Right lobe of liver (tissue), 6 donors: Measurements from ENCODE around the gene C10orf95. TPM values are rescaled to one million over a fixed set of nuclear protein-coding genes. Genes with fewer than 3 reads are reported as not detected.

ENCODE experiments used
- ATAC-seq, 4 donors: fragments of 200-7000 bp; cut with Tn5 transposase; one replicate each; pipeline ENCODE4 v1.9.1; 2020; ENCODE audit warnings: mild to moderate bottlenecking in 4 of 4, moderate library complexity in 4 of 4
- DNase-seq, 3 donors: peaks; one replicate each; pipeline ENCODE4 v3.0.0-alpha.2; 2020
- H3K27ac ChIP-seq, 3 donors: fragments of 200-600 bp; one replicate each; pipeline ENCODE4 v1.8.0; 2022
- H3K27me3 ChIP-seq, 2 donors: fragments of 200-600 bp; one replicate each; pipeline ENCODE4 v1.8.0; 2022
- H3K36me3 ChIP-seq, 4 donors: fragments of 200-600 bp; sonication (generic) in 1 of 4; one replicate each; pipeline versions ENCODE4 v1.5.1 to v1.8.0; 2017 to 2022; ENCODE audit warnings: control low read depth in 1 of 4
- H3K4me1 ChIP-seq, 4 donors: fragments of 200-600 bp; sonication (generic) in 1 of 4; one replicate each; pipeline versions ENCODE4 v1.5.1 to v1.8.0; 2017 to 2022; ENCODE audit warnings: control low read depth in 1 of 4
- H3K4me3 ChIP-seq, 3 donors: fragments of 200-600 bp; one replicate each; pipeline ENCODE4 v1.8.0; 2022
- H3K9me3 ChIP-seq, 4 donors: fragments of 200-600 bp; sonication (generic) in 1 of 4; one replicate each; pipeline versions ENCODE4 v1.5.1 to v1.8.0; 2017 to 2022; ENCODE audit warnings: control low read depth in 1 of 4
- CTCF ChIP-seq, 4 donors: fragments of 200-600 bp in 3 of 4; fragments of 450-650 bp in 1 of 4; IDR thresholded peaks; one replicate each; pipeline versions ENCODE4 v1.5.1 to v1.8.0; 2016 to 2022; ENCODE audit warnings: antibody characterized with exemption in 4 of 4, mild to moderate bottlenecking in 2 of 4
- POLR2A ChIP-seq: fragments of 450-650 bp; IDR thresholded peaks from one replicate; pipeline ENCODE4 v1.6.1; 2017; ENCODE audit warnings: antibody characterized with exemption, mild to moderate bottlenecking
- WGBS: methylation state at CpG from one replicate; pipeline ENCODE4 v1.1.6; 2018; ENCODE audit warnings: low coverage, low lambda C conversion rate; ENCODE audit not compliant: insufficient coverage; ENCODE audit errors: missing lambda C conversion rate; 5-methylcytosine and 5-hydroxymethylcytosine counted together
- intact Hi-C, 2 donors: fragments of 100-400 bp; cut with DNase I; formaldehyde crosslinking; loops; one replicate each; pipeline versions ENCODE4 v1.11.2 to v1.14.1; 2022
- total RNA-seq, 6 experiments: library from RNA; depleted of rRNA in 2 of 6; stranded (reverse); fragments of >200 nt in 2 of 6; fragmentation: NEBNext Ultra II Directional in 3 of 6; extraction: Animal tissue kit (Norgen Biotek cat#: 25700) in 3 of 6; gene quantifications; one replicate each; pipeline versions ENCODE4 v1.1.0 to v1.2.4, GENCODE V29; 2016 to 2023
- donor health status: DM: no; HTN: yes; CAD: no.
- donor health status: DM: no; HTN: no; CAD: no.
- donor health status: DM: no; HTN: no; CAD: no.
- donor health status: DM: no; HTN: yes; CAD: no.
- donor health status: DM: no; HTN: yes; CAD: no.

The C10orf95 gene
- total RNA-seq, 6 experiments from 2014 or later: not detected

- no peak for DNase-seq
- no peak for ATAC-seq
- no peak overlapping the region for H3K27ac ChIP-seq
- H3K4me3 ChIP-seq: no peak overlapping the region
- intact Hi-C loops: no loop called here
- H3K27me3 ChIP-seq: peaks cover 11 to 14% of the 10 kb centered on the region in 2 donors
- TF ChIP-seq CTCF (IDR thresholded peaks at IDR 0.05) (no peak), POLR2A (no peak)
- H3K9me3 ChIP-seq: no peaks in the 10 kb centered on the region
- no peaks in the 10 kb centered on the region for H3K4me1 ChIP-seq
- H3K36me3 ChIP-seq: no peaks in the 10 kb centered on the region
- 20% methylated on average over 5 of the region's 5 CpGs for WGBS
These were observed 38.2 kb downstream of the C10orf95 start for GRCh38 chr10:102413053-102413705.

- TF ChIP-seq CTCF (IDR thresholded peaks at IDR 0.05) (no peak), POLR2A (no peak)
- WGBS: no CpG with 5 or more reads among the region's 10 CpGs
- Histone ChIP-seq H3K27ac (no peak overlapping the region), H3K4me3 (no peak overlapping the region), H3K27me3 (peaks cover 11 to 14% of the 10 kb centered on the region in 2 donors), H3K4me1 (no peaks in the 10 kb centered on the region), H3K9me3 (no peaks in the 10 kb centered on the region), H3K36me3 (no peaks in the 10 kb centered on the region)
- ATAC-seq: no peak
- no peak for DNase-seq
- intact Hi-C loops: no loop called here
These were observed 39.0 kb downstream of the C10orf95 start for GRCh38 chr10:102412293-102412692.

GRCh38 chr10:102411341-102412255 is 39.7 kb downstream of the C10orf95 start:
- peaks cover 11 to 14% of the 10 kb centered on the region in 2 donors for H3K27me3 ChIP-seq
- WGBS: 96% methylated on average over 3 of the region's 14 CpGs
- no peak overlapping the region for H3K4me3 ChIP-seq
- ATAC-seq (no peak), DNase-seq (no peak)
- no peak overlapping the region for H3K27ac ChIP-seq
- intact Hi-C loops: no loop called here
- no peaks in the 10 kb centered on the region for H3K36me3 ChIP-seq
- no peak for TF ChIP-seq CTCF (IDR thresholded peaks at IDR 0.05)
- TF ChIP-seq POLR2A: no peak
- H3K4me1 ChIP-seq: no peaks in the 10 kb centered on the region
- H3K9me3 ChIP-seq: no peaks in the 10 kb centered on the region

GRCh38 chr10:102410429-102411073 is 40.8 kb downstream of the C10orf95 start:
- no peak for TF ChIP-seq CTCF (IDR thresholded peaks at IDR 0.05)
- TF ChIP-seq POLR2A: no peak
- Histone ChIP-seq H3K27me3 (peaks cover 11 to 14% of the 10 kb centered on the region in 2 donors), H3K4me1 (no peaks in the 10 kb centered on the region), H3K36me3 (no peaks in the 10 kb centered on the region), H3K9me3 (no peaks in the 10 kb centered on the region), H3K4me3 (no peak overlapping the region), H3K27ac (no peak overlapping the region)
- intact Hi-C loops: no loop called here
- 10% methylated on average over 11 of the region's 48 CpGs for WGBS
- DNase-seq (no peak), ATAC-seq (no peak)
